HuH-7 (cell line): ENCODE data around the gene CELA2A.
"Not testable (repeated sequence)": the region's sequence is repeated elsewhere in the genome, so short reads cannot be mapped to it uniquely, and the experiment has no call there.

ENCODE experiments used
- DNase-seq: peaks from one replicate; pipeline ENCODE4 v3.0.0; 2011; ENCODE audit warnings: low spot score

Gene CELA2A

DNA sequence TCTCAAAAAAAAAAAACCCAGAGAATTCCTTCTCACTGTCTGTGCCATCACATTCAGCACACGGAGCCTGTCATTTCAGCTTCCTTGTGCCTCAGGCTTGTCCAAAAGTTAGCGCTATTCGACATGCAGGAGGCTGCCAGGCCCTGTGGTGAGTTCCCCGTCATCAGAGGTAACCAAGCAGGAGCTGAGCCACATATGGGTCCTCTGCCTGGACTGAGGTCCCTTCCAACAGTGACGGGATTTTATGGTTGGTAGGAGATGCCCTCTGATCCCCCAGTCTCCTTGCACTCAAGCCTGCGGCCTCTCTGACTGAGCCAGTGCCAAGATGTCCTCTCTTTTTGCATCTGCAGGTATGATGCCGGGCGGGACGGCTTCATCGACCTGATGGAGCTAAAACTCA is 31.0 kb upstream of the CELA2A start:
- DNase-seq, result no peak

DNA sequence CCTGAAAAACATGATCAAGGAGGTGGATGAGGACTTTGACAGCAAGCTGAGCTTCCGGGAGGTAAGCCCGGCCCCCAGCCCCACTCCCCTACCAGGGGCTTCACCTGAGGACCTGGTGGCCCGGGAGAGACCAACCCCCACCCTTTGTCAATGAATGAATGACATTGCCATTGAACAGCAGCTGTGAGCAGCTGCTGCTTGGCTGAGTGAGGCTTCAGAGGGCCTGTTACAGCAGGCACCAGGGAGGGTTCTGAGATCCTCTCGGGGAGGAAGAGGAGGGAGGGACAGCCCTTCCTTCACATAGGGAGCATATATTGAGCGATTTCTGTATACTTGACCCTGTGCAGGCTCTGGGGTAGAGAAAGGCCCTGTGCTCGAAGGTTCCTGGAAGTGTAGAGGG is 30.6 kb upstream of the CELA2A start:
- DNase-seq, result no peak

DNA sequence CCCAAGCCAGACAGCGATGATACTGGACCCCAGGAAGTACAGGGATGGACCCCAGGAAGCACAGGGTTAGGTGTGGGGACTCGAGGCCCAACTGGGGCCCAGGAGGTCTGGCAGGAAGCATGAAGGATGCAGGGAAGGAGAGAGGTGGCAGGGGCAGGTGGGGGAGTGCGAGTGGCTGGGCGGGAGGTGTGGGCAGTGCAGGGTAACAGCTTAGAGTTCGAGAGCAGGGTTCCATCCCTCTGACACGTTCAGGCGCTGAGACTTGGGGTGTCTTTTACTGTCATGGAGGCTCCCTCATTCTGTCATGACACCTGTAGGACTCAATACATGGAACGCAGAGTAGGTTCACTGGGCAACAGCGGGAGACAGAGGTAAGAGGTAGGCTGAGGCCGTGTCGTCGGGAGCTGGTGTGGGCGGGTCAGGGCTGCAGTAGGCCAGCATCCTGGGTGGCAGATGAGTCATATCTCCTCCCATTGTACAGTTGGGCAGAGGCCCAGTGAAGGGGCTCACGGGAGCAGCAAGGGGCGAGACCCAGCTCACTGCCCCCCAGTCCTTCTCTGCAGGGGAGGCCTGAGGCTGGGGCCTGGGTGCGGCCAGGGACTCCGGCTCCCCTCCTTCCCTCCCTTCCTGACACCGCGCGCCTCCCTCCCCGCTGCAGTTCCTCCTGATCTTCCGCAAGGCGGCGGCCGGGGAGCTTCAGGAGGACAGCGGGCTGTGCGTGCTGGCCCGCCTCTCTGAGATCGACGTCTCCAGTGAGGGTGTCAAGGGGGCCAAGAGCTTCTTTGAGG is 29.8 kb upstream of the CELA2A start:
- no peak for DNase-seq

GRCh38 chr1:15427280-15427666 is 29.3 kb upstream of the CELA2A start:
- DNase-seq, result no peak

DNA sequence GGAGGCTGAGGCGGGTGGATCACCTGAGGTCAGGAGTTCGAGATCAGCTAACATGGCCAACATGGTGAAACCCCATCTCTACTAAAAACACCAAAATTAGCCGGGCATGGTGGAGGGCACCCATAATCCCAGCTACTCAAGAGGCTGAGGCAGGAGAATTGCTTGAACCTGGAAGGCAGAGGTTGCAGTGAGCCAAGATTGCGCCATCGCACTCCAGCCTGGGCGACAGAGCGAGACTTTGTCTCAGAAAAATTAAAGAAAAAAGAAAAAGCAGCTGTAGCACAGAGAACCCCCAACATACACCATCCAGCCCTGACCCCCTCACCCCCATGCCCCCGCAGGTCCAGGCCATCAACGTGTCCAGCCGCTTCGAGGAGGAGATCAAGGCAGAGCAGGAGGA is 28.3 kb upstream of the CELA2A start:
- not testable (repeated sequence) for DNase-seq

DNA sequence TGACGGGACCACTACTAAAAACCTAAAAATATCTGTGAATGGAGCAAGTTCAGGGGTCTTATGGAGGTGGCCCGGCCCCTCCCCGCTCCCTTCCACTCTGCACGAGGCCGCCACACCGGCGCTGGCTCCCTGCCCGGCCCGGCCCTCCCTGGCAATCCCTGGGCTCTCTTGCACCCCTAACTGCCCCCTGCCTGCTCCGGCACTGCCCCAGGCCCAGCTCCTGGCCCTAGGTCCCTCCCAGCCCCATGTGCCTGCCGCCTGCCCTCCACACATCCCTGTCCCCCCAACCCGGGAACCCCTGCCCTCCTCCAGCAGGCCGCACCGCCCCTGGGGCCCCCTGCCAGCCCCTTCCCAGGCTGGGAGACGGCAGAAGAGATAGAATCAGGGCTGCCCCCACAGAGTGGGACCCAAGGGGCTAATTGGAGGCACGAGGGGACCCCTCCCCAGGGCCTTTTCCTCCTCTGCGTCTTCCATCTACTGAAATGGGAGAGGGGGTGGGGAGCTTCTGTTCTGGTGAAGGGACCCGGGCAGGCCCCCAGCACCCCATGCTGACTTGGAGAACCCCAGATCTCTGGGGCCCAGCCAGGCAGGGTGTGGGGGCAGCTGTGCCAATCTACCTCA is 27.6 kb upstream of the CELA2A start:
- no peak for DNase-seq

GRCh38 chr1:15429701-15430149 is 26.8 kb upstream of the CELA2A start:
- no peak for DNase-seq

DNA sequence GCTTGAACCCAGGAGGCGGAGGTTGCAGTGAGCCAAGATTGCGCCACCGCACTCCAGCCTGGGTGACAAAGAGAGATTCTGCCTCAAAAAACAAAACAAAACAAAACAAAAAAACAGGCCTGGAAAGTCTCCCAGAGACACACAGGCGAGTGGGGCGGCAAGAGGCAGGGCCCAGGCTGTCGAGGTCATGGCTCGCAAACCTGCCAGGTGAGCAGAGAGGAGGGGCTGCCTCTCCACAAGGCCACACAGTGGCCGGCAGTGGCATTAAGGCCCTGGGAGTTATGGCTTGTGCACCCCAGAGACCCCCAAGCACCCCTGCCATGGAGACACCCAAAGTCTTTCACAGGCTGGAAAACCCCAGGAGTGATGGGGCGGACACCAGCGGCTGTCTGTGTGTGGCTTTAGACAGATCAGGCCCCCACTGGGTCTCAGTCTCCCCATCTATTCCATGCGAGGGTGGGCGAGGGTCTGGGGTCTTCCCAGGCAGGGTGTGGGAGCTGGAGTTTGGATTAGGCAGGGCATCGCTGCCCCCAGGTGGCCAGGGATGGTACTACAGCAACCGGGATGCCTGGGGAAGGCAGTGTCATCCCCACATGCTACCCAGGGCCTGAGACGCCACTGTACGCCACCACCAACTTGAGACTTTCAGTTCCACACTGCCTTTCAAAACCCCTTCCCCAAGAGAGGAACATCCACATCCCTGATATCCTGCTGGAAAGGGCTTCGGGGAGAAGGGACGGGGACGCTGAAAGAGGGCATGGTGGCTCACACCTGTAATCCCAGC is 25.6 kb upstream of the CELA2A start:
- DNase-seq, result peak; percentile 86

- no peak for DNase-seq
Observed at GRCh38 chr1:15431571-15431948, 25.0 kb upstream of the CELA2A start.

DNA sequence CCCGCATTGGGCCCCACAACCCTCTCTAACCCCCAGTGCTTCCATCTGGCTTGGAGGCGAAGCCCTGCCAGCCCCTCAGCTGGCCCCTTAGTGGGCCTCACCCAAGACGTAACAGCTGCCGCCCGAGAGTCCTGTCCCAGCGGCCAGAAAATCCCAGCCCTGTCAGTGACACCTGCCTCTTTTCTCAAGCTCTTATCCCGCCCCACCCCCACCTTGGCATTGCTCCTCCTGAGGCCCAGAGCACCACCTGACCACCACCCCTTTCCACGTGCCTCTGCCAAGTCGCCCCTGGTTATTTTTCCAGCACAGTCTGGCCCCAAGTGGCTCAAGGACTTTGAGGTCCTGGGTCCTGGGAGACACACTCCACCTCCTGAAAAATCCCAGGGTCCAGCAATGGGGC is 24.2 kb upstream of the CELA2A start:
- DNase-seq, result no peak

DNA sequence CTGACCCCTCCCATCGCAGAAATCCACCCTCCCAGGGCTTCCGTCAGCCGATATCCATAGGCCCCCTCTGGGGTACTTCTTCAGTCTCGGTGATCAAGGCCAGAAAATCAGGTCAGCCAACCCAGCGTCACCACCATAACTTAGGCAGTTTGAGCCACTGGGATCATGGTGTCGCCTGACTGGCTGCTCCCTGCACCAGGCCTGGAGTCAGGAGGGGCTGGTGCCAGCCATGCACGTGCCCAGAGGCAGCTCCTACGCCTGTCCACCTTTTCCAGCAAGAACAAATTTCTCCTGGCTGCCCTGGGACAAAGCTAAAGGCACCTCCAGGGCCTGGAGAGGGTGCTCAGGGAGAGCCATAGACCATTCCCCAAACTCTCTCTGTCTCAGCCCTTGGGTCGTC is 23.1 kb upstream of the CELA2A start:
- DNase-seq, result no peak

DNA sequence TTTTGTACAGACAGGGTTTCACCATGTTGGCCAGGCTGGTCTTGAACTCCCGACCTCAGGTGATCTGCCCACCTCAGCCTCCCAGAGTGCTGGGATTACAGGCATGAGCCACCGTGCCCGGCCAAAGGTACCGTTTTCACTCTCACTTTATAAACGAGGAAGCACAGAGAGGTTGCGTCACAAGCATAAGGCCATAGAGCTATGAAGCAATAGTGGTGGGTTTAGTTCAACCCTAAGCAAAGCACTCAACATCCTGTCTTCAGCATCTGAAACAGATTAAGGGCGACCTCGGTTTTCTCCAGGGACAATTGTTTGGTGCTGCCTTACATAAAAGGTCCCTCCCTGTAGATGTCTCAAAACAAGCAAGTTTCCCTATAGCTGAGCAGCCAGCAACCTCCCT is 21.8 kb upstream of the CELA2A start:
- DNase-seq, result peak; percentile 70

GRCh38 chr1:15435239-15436077 is 21.1 kb upstream of the CELA2A start:
- no peak for DNase-seq

DNA sequence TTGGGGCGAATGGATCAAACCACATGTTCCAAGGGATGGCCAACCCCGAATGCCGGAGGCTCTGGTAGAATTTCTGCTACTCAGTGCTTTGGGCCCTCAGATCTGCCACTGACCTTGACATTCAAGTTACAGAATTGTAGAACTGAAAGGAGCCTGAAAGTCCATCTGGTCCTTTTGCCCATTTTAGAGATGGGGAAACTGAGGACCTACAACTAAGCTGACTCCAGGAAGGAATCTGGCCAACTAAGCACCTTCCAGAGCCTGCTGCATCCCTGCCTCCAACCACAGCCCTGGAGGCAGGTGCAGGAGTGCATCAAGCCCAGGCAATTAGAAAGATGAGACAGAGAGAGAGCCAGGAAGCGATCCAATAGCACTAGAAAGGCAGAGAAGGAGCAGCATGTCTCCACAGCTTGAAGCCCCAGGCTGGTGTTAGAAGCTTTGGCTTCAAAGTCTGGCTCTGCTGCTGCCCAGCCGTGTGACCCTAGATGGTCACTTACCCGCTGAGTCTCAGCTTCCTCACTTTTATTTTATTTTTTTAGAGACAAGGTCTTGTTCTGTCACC is 19.6 kb upstream of the CELA2A start:
- DNase-seq, result no peak

- no peak for DNase-seq
Observed at GRCh38 chr1:15439325-15439724, 17.2 kb upstream of the CELA2A start.

- no peak for DNase-seq
Observed at GRCh38 chr1:15440357-15440756, 16.2 kb upstream of the CELA2A start.

DNA sequence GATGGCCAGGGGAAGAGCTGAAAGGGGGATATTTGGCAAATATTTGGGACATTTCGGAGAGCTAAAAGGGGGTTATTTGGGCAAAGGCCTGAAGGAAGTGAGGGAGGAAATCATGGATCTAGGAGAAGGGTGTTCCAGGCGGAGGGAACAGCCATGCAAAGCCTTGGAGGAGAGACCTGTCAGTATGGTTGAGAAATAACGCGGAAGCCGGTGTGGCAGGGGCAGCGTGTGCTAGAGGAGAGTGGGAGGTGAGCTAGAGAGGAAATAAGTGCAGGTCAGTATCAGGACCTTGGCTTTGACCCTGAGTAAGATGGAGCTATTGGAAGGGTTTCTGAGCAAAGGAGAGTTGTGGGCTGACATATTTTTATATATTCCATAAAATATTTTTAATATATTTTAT is 15.3 kb upstream of the CELA2A start:
- DNase-seq, result no peak

DNA sequence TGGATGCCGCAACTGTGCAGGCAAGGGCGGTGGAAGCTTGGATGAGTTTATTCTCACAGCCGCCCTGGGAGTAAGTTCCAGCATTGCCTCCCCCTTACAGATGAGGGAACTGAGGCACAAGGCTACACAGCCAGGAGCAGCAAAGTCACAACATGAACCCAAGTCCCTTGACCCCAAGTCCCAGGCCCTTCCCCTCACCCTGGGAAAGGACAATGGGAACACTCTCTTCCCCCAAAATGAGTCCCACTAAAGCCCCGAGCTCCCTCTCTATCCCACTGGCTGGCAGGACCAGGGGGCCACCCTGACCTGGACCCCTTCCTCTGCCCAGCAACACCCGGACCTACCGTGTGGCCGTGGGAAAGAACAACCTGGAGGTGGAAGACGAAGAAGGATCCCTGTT is 14.4 kb upstream of the CELA2A start:
- no peak for DNase-seq

GRCh38 chr1:15442759-15443158 is 13.8 kb upstream of the CELA2A start:
- no peak for DNase-seq

DNA sequence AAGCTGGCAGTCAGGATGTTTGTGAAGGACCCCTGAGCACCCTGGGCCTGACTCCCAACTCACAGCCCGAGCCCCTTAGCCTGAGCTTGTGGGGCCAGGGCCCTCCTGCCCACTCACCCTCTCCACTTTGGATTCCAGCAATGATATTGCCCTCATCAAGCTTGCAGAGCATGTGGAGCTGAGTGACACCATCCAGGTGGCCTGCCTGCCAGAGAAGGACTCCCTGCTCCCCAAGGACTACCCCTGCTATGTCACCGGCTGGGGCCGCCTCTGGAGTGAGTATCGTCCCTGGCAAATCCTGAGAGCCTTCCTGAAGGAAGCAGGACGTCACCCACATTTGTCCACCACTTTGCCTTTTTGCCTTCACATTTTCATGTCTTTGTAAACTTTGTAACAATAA is 13.3 kb upstream of the CELA2A start:
- DNase-seq, result no peak

DNA sequence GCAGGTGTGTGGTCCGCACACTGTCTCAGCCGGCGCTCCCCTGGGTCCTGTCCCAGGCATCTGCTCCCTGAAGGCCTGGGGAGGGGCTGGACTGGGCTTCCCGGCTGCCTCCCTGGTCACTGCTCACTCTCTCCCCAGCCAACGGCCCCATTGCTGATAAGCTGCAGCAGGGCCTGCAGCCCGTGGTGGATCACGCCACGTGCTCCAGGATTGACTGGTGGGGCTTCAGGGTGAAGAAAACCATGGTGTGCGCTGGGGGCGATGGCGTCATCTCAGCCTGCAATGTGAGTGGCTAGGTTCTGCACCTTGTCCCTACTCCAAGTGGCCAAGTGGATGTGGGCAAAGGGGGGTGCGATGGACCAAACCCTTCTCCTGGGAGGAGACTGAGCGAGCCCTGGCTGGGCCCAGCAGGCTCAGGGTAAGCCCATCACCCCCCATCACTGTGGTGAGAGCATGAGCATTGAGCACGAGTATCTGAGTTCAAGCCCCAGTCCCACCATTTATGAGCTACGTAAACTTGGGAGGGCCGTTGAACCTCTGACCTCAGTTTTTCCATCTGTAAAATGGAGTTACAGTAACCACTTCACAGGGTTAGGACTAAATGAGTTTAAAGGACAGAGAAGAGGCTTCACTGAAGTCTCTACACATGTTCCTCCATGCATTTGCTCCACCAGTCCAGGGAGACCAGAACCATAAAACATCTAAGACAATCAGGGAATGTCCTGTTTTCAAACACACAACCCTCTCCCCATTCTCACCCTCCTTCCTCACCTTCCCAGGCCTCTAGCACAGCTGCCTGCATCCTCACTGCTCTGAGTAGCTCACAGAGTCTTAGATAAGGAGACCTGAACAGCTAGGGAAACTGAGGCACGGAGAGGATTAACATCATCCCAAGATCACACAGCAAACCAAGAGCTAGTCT is 11.8 kb upstream of the CELA2A start:
- no peak for DNase-seq
